ENCODE measurements around the gene ST3GAL4. TPM values are rescaled to one million over a fixed set of nuclear protein-coding genes. Genes with fewer than 3 reads are reported as not detected.
"Not testable (repeated sequence)": the region's sequence is repeated elsewhere in the genome, so short reads cannot be mapped to it uniquely, and the experiment has no call there.

ST3GAL4 gene
- total RNA-seq, 4 donors from 2014 or later, result 3.4 to 12.4 (median 9.6) TPM

DNA sequence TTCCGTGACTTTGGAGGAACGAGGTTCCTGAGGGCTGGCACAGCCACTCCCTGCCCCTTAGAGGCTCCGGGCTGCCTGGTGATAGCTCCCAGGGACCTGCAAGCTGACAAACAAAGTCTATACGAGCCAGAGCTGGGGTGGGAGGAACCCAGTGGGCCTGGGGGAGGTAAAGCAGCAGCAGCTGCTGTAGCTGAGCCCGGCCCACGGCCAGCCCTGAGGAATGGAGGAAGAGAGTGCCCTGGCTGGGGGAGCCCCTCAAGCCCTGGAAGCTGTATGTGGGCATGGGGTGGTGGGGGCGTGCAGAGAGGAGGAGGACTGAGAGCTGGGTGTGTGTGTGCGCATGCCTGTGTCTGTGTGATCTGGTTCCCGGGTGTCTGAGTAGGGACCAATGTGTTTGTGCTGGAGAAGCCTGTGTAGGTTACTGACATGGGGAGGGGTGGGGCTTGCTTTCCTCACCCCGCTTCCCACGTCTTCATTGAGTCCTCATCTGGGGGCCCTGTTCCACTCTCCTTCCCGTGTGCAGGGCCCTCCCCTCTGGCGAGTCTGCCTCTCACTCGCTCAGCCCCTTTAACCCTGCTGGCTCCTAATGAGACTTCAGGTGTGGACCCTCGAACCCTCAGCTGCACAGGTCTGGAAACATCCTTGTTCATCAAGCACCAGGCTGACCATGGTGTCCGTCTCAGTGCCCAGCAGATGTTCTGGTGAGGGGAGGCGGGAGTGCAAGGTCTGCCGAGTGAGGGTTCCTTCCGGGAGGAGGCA, 10.8 kb downstream of the ST3GAL4 start:
- Histone ChIP-seq H3K27me3 (no peaks in the 10 kb centered on the region), H3K4me1 (peaks cover 0 to 3% of the 10 kb centered on the region in 2 donors), H3K27ac (no peak overlapping the region), H3K4me3 (no peak overlapping the region), H3K9me3 (no peaks in the 10 kb centered on the region), H3K36me3 (no peaks in the 10 kb centered on the region)
- ATAC-seq (no peak), DNase-seq (no peak)
- in situ Hi-C loops (cut with MboI; ENCODE audit: low sequenced_read_pairs in 4 of 4), result no loop called here
- no peak for TF ChIP-seq POLR2A (IDR thresholded peaks at IDR 0.05)
- TF ChIP-seq, protein P1, sequence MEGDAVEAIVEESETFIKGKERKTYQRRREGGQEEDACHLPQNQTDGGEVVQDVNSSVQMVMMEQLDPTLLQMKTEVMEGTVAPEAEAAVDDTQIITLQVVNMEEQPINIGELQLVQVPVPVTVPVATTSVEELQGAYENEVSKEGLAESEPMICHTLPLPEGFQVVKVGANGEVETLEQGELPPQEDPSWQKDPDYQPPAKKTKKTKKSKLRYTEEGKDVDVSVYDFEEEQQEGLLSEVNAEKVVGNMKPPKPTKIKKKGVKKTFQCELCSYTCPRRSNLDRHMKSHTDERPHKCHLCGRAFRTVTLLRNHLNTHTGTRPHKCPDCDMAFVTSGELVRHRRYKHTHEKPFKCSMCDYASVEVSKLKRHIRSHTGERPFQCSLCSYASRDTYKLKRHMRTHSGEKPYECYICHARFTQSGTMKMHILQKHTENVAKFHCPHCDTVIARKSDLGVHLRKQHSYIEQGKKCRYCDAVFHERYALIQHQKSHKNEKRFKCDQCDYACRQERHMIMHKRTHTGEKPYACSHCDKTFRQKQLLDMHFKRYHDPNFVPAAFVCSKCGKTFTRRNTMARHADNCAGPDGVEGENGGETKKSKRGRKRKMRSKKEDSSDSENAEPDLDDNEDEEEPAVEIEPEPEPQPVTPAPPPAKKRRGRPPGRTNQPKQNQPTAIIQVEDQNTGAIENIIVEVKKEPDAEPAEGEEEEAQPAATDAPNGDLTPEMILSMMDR (IDR thresholded peaks at IDR 0.05 in 4 of 5, conservative IDR thresholded peaks at IDR 0.05 in 1 of 5), result no peak
- intact Hi-C loops (cut with DNase I; ENCODE audit: low total_unique reads), result no loop called here

DNA sequence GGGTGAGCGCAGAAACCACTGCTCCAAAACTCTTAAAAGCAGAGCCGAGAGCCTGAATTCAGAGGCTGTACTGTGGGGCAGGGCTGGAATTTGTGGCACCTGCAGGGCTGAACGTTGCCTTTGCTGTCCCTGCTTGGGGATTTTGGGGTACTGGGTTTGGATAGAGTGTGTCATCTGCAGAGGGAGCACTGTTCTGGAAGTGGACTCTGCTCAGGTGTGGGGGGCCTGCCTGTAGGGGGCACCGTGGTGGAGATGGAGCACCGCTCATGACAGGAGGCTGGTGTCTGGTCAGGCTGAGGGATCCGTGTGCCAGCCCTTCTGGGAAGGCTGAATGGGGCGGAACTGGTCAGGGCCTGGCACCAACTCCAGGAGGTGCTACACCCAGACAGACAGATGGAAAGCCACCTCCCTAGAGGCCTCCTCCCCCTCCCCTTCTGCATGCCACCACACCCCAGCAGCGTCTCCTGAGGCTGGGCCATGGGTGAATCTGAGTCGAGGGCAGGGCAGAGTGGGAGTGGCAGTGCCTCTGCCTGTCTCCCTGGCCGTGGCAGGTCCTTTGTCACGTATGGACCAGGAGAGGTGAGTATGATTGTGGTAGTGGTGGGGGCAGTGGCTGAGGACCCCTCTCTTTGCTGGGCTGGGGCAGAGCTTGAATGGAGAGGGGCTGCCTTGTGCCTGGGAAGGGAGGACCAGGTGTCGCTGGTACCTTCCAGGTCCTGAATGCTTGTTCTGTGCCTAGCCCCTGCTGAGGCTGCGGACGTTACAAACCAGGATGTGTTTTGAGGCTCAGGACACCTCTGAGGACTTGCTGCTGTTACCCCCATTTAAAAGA, 11.6 kb downstream of the ST3GAL4 start:
- intact Hi-C loops (cut with DNase I; ENCODE audit: low total_unique reads); H3K27ac ChIP-seq; in situ Hi-C loops (cut with MboI; ENCODE audit: low sequenced_read_pairs in 4 of 4): not testable (repeated sequence)

DNA sequence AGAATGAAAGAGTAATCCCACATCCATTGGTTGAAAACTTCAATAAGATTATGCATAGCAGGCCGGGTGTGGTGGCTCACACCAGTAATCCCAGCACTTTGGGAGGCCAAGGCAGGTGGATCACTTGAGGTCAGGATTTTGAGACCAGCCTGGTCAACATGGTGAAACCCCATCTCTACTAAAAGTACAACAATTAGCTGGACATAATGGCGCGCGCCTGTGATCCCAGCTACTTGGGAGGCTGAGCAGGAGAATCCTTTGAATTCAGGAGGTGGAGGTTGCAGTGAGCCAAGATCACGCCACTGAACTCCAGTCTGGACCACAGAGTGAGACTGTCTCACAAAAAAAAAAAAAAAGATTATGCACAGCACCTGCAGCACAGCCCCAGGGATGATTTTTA, 12.3 kb downstream of the ST3GAL4 start:
- ATAC-seq; in situ Hi-C loops (cut with MboI; ENCODE audit: low sequenced_read_pairs in 4 of 4); H3K4me1 ChIP-seq; H3K9me3 ChIP-seq; DNase-seq; H3K4me3 ChIP-seq; H3K27ac ChIP-seq; H3K27me3 ChIP-seq; H3K36me3 ChIP-seq; intact Hi-C loops (cut with DNase I; ENCODE audit: low total_unique reads): not testable (repeated sequence)

More for the DNA sequence above, 11.6 kb downstream of the ST3GAL4 start:
- not testable (repeated sequence) for H3K4me1 ChIP-seq, H3K36me3 ChIP-seq, H3K27me3 ChIP-seq, DNase-seq, ATAC-seq, H3K9me3 ChIP-seq, H3K4me3 ChIP-seq

DNA sequence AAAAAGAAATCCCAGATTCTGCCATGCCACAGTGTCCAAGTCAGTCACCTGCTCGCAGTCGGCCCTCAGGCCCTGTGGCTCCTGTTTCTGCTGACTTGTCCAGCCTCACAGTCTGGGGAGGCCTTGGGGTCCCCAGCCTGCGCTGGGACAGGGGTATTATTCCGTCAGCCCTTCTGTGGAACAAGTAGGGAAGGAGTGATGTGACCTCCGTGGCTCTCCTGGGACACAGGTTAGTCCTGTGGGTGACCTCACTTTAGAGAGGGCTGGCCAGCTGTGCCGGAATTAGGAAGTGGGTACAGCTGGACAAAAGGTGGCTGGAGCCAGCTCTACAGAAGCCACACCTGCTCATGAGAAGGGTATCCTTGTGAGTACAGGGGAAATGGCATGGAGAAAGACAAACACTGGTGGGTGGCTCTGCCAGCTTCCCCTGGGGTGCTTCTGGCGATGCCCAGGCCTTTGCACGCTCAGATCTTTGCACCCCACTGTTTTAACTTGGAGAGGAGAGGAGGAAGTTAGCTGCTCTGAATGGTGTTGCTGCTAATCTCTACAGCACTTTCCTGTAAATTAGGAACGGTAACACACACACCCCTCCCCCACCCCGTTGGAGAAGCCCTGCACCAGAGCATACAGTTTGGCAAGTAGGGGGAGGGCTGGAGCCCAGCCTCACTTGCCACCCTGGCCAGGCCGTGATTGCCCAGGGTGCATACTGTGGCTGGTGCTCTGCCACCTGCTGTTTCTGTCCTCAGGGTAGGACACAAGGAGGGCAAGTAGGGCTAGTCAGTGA, 13.0 kb downstream of the ST3GAL4 start:
- DNase-seq, H3K36me3 ChIP-seq: not testable (repeated sequence)

DNA sequence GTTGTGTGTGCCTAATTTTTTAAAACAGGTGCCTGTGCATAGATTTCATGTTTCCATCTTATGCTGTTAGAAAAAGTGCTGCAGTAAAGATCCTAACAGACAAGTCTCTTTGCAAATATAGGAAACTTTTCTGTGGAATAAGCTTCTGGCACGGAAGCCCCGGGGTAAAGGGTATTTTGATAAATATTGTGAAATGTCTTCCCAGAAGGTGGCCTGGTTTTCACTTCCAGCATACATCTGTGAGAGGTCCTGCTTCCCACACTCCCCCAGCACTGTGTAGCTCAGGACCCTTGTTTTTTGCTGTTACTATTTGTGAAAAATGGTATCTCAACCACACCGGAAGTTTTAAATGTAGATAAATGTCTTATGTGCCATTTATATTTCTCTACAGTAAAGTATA, 14.5 kb downstream of the ST3GAL4 start:
- TF ChIP-seq POLR2A (IDR thresholded peaks at IDR 0.05), result no peak
- no peaks in the 10 kb centered on the region for H3K36me3 ChIP-seq
- no peak overlapping the region for H3K27ac ChIP-seq
- no peak overlapping the region for H3K4me3 ChIP-seq
- no peaks in the 10 kb centered on the region for H3K9me3 ChIP-seq
- no peak for ATAC-seq
- in situ Hi-C loops (cut with MboI; ENCODE audit: low sequenced_read_pairs in 4 of 4) (no loop called here), intact Hi-C loops (cut with DNase I; ENCODE audit: low total_unique reads) (no loop called here)
- no peaks in the 10 kb centered on the region for H3K4me1 ChIP-seq
- H3K27me3 ChIP-seq, result no peaks in the 10 kb centered on the region
- DNase-seq, result no peak

More for the DNA sequence above, 13.0 kb downstream of the ST3GAL4 start:
- ATAC-seq, result peak in 1 of 2 donors; percentile 46
- H3K27ac ChIP-seq; H3K9me3 ChIP-seq; H3K27me3 ChIP-seq; H3K4me1 ChIP-seq; in situ Hi-C loops (cut with MboI; ENCODE audit: low sequenced_read_pairs in 4 of 4); H3K4me3 ChIP-seq: not testable (repeated sequence)
- TF ChIP-seq, protein P1 (IDR thresholded peaks at IDR 0.05 in 4 of 5, conservative IDR thresholded peaks at IDR 0.05 in 1 of 5), result peak in 1 of 5 experiments; percentile 24
- intact Hi-C loops (cut with DNase I; ENCODE audit: low total_unique reads), result loop anchor here (1.0 kb wide), 1 partner anchor 58 kb away; no protein-coding TSS in a partner anchor

All from gastrocnemius medialis (tissue), 4 donors.